ENCODE measurements around the gene TIAM2.

- TF ChIP-seq BHLHE40 (IDR thresholded peaks at IDR 0.05; ENCODE audit: borderline replicate concordance) (no peak), SP1 (IDR thresholded peaks at IDR 0.05) (no peak), SUZ12 (IDR thresholded peaks at IDR 0.05) (no peak), FOXM1 (IDR thresholded peaks at IDR 0.05; ENCODE audit: borderline replicate concordance) (no peak), ELF4 (IDR thresholded peaks at IDR 0.05) (no peak), L3MBTL2 (conservative IDR thresholded peaks at IDR 0.05) (no peak), FOXA1 (IDR thresholded peaks at IDR 0.05) (no peak), TARDBP (IDR thresholded peaks at IDR 0.05) (no peak), ARNT (IDR thresholded peaks at IDR 0.05) (no peak), ZNF384 (IDR thresholded peaks at IDR 0.05) (no peak)
Measured at GRCh38 chr6:155259204-155259603, 264.1 kb downstream of the TIAM2 start.

All from HEK293T (cell line).